ENCODE results near the gene TMEM218. TPM values are rescaled to one million over a fixed set of nuclear protein-coding genes. Genes with fewer than 3 reads are reported as not detected.

TMEM218 gene
- total and polyA plus RNA-seq, 2 donors, result 20.8 to 32.2 TPM

Other genes with a start within 250 kb of the TMEM218 start
- gene ROBO3, start 246.2 kb downstream of the TMEM218 start, total RNA-seq, result 4.5 TPM
- 11.2 TPM for gene ROBO3, start 246.2 kb downstream of the TMEM218 start, polyA plus RNA-seq
- gene ROBO4, start 213.8 kb downstream of the TMEM218 start, total RNA-seq, result 1.5 TPM
- 3.7 TPM for gene ROBO4, start 213.8 kb downstream of the TMEM218 start, polyA plus RNA-seq
- gene HEPN1, start 192.4 kb downstream of the TMEM218 start, total RNA-seq, result not detected
- 0.07 TPM for gene HEPN1, start 192.4 kb downstream of the TMEM218 start, polyA plus RNA-seq
- gene HEPACAM, start 175.6 kb downstream of the TMEM218 start, total RNA-seq, result under 0.01 TPM
- 0.14 TPM for gene HEPACAM, start 175.6 kb downstream of the TMEM218 start, polyA plus RNA-seq
- 7.0 TPM for gene CCDC15, start 157.4 kb downstream of the TMEM218 start, total RNA-seq
- gene CCDC15, start 157.4 kb downstream of the TMEM218 start, polyA plus RNA-seq, result 1.7 TPM
- 4.3 TPM for gene SLC37A2, start 48.3 kb downstream of the TMEM218 start, total RNA-seq
- gene SLC37A2, start 48.3 kb downstream of the TMEM218 start, polyA plus RNA-seq, result 3.0 TPM
- 1.3 TPM for gene PKNOX2, start 53.1 kb upstream of the TMEM218 start, total RNA-seq
- 2.2 TPM for gene PKNOX2, start 53.1 kb upstream of the TMEM218 start, polyA plus RNA-seq